NOMO-1 treated with DMSO at 0.1 percent for 48 hours (cell line): ENCODE results near the gene KLRD1.
A peak's percentile ranks its signal among the peaks of the same experiment; 100 is the strongest.
"Not testable (repeated sequence)": the region's sequence is repeated elsewhere in the genome, so short reads cannot be mapped to it uniquely, and the experiment has no call there.

ENCODE experiments used
- DNase-seq: peaks from one replicate; lab custom pipeline; 2025; ENCODE audit not compliant: unreplicated experiment; lab: John Stamatoyannopoulos, UW

KLRD1 gene

DNA sequence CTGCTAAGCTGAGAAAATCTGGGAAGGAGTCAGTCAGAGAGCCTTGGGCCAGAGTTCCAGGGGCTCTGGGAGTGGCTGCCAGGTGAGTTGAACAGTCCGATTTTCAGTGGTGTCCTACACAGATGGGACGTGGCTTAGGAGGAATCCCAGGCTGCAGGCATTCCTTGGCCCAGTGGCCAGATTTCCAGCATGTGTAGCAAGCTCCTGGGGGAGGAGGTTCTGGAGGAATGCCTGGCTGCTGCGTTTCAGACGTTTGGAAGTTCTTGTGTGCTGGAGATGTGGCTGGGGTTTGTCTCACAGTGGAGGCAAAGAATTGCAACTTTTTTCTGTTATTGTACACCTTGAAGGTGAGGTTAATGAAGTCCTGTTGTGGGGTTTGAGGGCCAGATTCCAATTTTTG lies 28.5 kb downstream of the KLRD1 start:
- not testable (repeated sequence) for DNase-seq

DNA sequence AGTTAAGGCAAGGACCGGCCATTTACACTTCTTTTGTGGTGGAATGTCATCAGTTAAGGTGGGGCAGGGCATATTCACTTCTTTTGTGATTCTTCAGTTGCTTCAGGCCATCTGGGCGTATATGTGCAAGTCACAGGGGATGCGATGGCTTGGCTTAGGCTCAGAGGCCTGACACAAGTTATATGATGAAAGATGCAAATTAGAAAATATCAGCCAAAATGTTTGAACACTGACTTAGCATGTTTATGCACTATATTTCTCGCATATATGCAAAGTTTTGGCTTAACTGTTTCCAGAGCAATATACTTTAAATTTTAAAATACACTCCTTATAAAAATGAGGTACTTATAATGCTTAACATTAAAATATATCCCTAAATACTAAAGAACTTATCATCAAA lies 30.8 kb downstream of the KLRD1 start:
- not testable (repeated sequence) for DNase-seq

DNA sequence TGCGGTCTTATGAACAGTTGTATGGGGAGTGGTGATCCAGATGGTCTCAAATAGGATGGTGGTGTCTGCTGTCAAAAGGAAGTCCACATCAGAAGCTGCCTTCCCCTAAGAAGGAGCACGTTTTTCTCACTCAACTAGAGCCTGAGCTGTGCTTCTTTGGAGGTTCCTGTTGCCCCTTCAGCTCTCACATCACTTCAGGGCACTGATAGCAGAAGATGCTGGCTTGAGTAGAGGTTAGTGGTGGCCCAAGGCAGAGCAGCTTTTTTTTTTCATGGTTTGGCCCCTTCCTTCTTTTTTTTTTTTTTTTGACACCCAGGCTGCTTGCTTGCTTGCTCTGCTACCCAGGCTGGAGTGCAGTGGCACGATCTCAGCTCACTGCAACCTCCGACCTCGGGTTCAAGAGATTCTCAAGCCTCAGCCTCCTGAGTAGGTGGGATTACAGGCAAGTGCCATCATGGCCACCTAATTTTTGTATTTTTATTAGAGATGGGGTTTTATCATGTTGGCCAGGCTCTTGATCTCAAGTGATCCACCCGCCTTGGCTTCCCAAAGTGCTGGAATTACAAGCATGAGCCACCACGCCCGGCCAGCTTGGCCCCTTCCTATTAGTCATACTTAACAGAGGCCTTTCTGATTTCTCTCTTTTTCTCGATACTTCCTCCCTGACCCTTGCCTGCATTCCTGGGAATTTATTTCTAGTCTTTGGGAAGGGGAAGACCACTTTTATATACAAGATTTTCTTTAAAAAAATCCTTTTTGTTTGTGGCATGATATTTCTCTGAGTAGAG lies 31.6 kb downstream of the KLRD1 start:
- DNase-seq: no peak

- DNase-seq: not testable (repeated sequence)
Observed at GRCh38 chr12:10340946-10341345, 33.3 kb downstream of the KLRD1 start.

- peak; percentile 81 for DNase-seq
Observed at GRCh38 chr12:10341892-10342509, 34.3 kb downstream of the KLRD1 start.

DNA sequence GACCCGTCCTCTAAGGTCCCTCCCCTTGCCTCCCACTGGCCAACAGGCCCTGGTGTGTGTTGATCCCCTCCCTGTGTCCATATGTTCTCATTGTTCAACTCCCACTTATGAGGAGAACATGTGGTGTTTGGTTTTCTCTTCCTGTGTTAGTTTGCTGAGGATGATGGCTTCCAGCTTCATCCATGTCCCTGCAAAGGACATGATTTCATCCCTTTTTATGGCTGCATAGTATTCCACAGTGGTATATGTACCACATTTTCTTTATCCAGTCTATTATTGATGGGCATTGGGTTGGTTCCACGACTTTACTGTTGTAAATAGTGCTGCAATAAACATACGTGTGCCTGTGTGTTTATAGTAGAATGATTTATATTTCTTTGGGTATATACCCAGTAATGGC lies 43.8 kb downstream of the KLRD1 start:
- DNase-seq: not testable (repeated sequence)

DNA sequence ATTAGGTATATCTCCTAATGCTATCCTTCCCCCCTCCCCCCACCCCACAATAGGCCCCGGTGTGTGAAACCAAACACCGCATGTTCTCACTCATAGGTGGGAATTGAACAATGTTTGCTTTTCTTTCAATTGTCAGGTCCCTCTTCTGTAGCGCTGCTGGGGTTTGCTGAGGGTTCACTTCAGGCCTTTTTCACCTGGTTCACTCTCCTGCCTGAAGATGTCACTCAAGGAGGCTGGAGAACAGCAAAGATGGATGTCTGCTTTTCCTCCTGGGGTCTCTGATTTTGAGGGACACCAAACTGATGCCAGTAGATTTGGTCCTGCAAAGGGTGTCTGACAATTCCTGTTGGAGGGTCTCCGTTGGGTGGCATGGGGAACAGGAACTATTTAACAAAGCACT lies 46.4 kb downstream of the KLRD1 start:
- DNase-seq: no peak

DNA sequence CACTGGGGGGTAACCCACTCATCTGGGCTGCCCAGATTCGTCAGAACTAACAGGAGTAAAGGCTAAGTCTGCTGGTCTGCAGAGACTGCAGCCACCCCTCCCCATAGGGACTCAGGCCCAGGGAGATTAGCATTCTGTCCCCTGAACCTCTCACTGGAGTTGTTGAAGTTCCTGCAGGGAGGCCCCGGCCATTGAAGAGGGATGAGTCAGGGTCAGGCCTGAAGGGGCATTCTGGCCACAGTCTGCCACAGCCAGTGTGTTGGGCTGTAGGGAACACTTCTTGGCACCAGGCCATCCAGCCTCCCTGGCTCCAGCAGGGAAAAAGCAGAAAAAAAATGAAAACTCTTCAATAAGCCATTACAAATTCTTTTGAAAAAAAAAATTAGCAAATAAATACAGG lies 46.8 kb downstream of the KLRD1 start:
- no peak for DNase-seq

DNA sequence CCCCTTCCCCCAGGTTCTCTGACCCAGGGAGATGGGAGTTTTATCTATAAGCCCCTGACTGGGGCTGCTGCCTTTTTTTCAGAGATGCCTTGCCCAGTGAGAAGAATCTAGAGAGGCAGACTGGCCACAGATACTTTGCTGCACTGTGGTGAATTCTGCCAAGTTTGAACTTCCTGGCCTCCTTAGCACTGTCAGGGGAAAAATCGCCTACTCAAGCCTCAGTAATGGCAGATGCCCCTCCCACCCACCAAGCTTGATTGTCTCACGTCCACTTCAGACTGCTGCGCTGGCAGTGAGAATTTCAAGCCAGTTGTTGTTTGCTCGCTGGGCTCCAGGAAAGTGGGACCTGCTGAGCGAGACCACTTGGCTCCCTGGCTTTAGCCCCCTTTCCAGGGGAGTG lies 50.5 kb downstream of the KLRD1 start:
- no peak for DNase-seq

DNA sequence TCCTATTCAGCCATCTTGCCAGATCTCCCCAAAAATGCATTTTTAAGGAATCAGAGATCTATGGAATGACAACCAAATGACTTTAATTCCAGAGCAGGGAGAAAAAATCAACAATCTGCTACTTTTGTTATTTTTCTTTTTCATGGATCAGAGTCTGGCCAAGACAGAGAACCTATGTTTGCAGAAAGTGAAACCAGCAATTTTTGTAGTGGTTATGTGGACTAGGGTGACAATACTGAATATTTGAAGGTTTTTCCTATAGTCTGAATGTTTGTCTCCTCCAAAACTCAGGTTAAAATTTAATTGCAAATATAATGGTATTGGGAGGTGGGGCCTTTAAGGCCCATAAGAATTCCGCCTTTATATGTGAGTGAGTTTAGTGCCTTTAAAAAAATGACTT lies 51.3 kb downstream of the KLRD1 start:
- no peak for DNase-seq

- DNase-seq: no peak
Observed at GRCh38 chr12:10361084-10361483, 53.4 kb downstream of the KLRD1 start.

DNA sequence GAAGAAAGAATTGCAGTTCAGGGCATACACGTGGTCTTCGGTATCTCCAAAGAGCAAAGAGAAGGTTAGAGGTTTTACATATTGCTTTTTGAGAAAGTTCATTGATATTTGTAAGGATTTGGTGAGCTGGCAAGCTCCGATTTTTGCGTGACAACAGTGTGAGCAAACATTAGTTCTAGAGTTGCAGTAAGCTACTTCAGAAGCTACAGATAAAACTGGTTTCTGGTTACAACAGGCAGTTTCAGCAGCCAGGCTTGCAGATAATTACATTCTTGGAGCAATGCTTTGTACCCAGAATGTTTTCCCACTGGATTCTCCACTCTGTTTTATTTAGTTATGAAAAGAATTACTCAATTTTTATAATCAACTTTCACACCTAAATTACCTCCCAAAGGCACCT lies 54.0 kb downstream of the KLRD1 start:
- no peak for DNase-seq

DNA sequence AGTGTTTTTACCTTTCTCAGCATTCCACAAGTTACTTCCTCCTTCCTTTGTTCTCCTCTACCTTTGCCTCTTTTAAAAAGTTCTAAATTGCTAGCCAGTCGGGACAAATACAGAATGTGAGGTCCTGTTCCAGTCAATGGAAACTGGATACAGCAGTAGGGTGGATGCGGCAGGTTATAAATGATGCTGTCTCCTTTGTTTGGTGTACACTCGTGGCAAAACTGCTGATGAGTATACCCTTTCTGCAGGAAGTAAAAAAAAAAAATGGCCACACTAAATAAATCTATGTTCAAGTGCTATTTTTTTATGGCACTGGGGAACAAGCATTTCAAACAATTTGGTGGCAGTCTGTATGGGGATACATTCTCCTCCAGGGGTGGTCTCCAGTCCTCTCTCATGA lies 54.7 kb downstream of the KLRD1 start:
- DNase-seq: no peak

DNA sequence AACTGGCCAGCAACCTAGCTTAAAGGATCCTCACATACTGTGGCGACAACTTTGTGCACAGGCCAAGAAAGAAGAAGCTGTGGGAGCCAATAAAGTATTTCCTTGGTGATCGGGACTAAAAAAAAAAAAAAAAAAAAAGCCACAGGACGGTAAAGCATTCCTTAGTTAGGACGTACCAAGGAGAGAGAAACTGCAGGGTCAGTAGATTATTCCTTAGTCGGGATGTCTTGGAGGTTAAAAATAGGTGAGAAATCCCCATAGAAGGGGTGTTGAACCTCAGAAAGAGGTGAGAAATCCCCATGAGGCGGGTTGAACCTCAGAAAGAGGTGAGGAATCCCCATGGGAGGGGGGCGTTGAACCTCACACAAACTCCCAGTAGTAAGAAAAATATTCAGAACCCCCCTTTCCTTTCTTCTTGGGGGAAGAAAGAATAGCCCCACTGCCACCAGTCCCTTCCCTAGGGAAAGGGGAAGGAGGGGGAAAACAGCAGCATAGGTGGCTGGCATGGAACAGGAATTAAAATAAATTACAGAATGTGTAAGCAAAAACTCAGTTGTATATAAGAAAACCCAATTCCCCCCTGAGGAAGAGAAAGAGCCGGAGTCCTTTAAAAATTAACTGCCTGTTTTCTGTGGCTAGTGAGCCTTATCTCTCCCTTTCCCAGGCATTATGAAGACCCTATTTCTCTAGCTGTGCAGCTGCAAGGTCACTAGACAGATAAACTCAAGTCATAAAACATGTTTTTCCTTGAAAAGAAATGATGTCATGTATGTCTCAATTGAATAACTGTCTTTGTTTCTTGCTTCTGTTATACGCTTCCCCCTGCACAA lies 55.4 kb downstream of the KLRD1 start:
- DNase-seq: no peak

GRCh38 chr12:10363658-10363913 lies 55.9 kb downstream of the KLRD1 start:
- no peak for DNase-seq

GRCh38 chr12:10363914-10364814 lies 56.5 kb downstream of the KLRD1 start:
- peak; percentile 48 for DNase-seq

DNA sequence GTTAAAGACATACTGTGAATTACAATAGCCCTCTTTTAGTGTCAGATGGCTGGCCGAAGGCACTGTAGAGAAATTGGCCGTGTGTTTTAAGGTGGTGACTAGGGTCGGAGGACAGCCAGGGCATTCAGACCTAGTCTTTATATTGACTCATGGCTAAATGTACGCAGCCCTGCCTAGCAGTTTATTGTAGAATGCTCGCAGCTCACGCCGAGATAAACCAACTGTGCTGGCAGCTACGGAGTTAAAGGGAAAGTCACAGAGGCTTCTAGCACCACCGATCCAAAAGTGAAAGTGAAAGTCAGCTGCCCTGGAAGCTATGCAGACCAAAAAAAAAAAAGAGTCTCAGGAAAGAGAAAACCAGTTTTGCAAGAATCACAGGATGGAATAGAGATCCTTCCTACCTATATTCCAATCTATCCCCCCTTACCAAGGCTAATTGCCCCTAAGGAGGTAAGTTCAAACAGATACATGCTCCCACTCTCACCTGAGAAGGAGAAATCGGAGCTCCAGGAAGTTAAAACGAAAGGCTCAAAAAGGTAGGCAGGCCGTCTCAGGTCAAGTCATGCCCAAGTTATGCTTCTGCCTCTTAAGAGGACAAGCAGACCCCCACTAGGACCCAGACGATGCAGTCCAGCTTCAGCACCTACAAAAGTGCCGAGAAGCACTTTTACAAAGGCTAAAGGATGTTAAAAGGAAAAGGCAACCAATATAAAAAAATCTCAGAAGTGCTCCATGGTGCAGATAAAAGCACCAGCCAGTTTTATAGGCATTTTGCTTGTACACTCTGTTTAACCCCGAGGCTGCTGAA lies 57.3 kb downstream of the KLRD1 start:
- DNase-seq: peak; percentile 75

DNA sequence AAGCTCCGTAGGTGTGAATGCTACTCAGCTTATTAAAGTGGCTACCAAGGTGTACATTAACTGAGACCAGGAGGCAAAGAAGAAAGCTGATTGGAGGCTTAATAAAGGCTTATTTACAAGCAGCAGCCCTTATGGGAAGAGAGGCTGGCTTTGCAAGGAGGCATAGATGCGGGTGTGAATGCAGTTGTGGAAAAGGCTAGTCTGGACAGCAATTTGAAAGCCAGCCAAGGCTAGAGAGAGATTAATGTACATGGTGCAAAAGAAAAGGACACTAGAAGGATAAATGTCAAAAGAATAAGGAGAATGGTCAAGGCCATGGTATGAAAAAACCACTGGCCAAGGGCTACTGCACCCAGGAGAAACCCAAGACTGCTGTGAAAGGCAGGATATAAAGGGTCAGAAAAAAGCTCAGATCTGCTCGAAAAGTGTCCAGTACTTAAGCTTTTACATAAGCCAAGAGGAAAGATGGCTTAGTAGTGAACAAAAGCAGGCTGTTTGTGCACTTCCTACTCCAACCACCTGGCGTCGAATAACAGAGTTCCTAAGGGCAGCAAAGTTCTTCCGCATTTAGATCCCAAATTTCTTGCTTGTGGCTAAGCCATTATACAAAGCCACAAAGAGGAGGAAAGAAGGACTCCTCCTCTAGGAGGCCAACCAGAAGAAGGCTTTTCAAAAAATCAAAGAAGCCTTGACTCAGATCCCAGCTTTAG lies 58.2 kb downstream of the KLRD1 start:
- no peak for DNase-seq

GRCh38 chr12:10366875-10367274 lies 59.2 kb downstream of the KLRD1 start:
- DNase-seq: peak; percentile 64

DNA sequence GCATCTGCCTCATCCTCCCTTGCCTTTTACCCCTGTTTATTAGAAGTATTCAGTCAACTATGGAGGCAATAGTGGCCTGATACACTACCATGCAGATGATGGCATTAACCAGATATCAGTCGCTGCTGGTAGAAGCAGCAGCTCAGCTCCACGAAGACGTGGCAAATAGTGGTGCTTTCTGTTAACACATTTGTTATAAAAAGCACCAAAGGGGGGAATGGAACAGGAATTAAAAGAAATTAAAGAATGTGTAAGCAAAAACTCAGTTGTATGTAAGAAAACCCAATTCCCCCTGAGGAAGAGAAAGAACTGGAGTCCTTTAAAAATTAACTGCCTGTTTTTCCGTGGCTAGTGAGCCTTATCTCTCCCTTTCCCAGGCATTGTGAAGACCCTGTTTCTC lies 60.0 kb downstream of the KLRD1 start:
- not testable (repeated sequence) for DNase-seq
